GM18505 (cell line): ENCODE measurements around the gene TMEM86A.

Experiments used
- ATAC-seq: cut with Tn5 transposase; IDR thresholded peaks from one replicate; pipeline ENCODE4 v1.9.1; 2021; ENCODE audit not compliant: unreplicated experiment
- POLR2A ChIP-seq: IDR thresholded peaks from 4 replicates; pipeline ENCODE4 v1.6.1; 2011; ENCODE audit warnings: borderline replicate concordance; ENCODE audit not compliant: insufficient read depth, insufficient read length; ENCODE audit errors: extremely low read depth

The TMEM86A gene

GRCh38 chr11:18705651-18706281, 7.2 kb downstream of the TMEM86A start:
- TF ChIP-seq POLR2A, result no peak
- ATAC-seq, result no peak

GRCh38 chr11:18706330-18707243, 8.0 kb downstream of the TMEM86A start:
- TF ChIP-seq POLR2A, result no peak
- ATAC-seq, result peak; percentile 73

- no peak for ATAC-seq
- no peak for TF ChIP-seq POLR2A
These were observed 9.3 kb downstream of the TMEM86A start for GRCh38 chr11:18707811-18708340.

GRCh38 chr11:18709414-18709813, 10.8 kb downstream of the TMEM86A start:
- TF ChIP-seq POLR2A, result no peak

GRCh38 chr11:18710545-18710944, 12.0 kb downstream of the TMEM86A start:
- ATAC-seq, result no peak
- no peak for TF ChIP-seq POLR2A

More at GRCh38 chr11:18709414-18709813, 10.8 kb downstream of the TMEM86A start:
- ATAC-seq, result no peak

- ATAC-seq, result no peak
- no peak for TF ChIP-seq POLR2A
These were observed 15.3 kb downstream of the TMEM86A start for GRCh38 chr11:18713646-18714442.

- TF ChIP-seq POLR2A, result no peak
These were observed 15.8 kb downstream of the TMEM86A start for GRCh38 chr11:18714443-18714780.

GRCh38 chr11:18715476-18715875, 16.9 kb downstream of the TMEM86A start:
- ATAC-seq, result no peak
- TF ChIP-seq POLR2A, result no peak

More at GRCh38 chr11:18714443-18714780, 15.8 kb downstream of the TMEM86A start:
- no peak for ATAC-seq

GRCh38 chr11:18720091-18720807, 21.7 kb downstream of the TMEM86A start:
- no peak for TF ChIP-seq POLR2A
- no peak for ATAC-seq

GRCh38 chr11:18720808-18721560, 22.4 kb downstream of the TMEM86A start:
- TF ChIP-seq POLR2A, result no peak
- ATAC-seq, result peak; percentile 70

GRCh38 chr11:18721561-18722292, 23.1 kb downstream of the TMEM86A start:
- TF ChIP-seq POLR2A, result no peak
- peak; percentile 56 for ATAC-seq
